ENCODE results near the gene MPP2.

MPP2 gene

DNA sequence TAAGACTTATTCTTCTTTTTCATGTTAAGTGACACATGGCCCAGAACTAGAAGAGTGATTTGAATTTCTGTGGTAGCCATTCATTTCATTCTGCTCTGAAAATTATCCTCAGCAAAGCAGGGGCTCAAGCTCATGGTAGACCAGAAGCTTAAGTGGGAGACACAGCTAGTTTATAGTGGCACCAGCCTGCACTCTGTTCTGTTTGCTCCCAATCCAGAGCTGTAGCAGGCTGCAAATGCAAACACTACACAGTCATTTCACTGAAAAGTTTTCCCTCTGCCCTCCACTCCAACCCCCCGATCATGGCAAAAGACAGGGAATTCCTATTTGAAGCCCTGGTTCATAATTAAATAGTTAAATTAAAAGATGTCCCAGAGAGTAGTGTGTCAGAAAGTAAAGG lies 17.1 kb downstream of the MPP2 start:
- CTCF ChIA-PET = interaction anchor here (1.2 kb wide), 1 partner anchor 12 kb away, joined by 4 read pairs; no protein-coding TSS in a partner anchor
- POLR2A ChIA-PET = no interaction called here
- TF ChIP-seq LEF1 (IDR thresholded peaks at IDR 0.05; ENCODE audit: borderline replicate concordance) (no peak), FOXM1 (IDR thresholded peaks at IDR 0.05; ENCODE audit: borderline replicate concordance) (no peak), BHLHE40 (IDR thresholded peaks at IDR 0.05; ENCODE audit: borderline replicate concordance) (no peak), CTBP1 (IDR thresholded peaks at IDR 0.05; ENCODE audit: borderline replicate concordance) (no peak), ZNF384 (IDR thresholded peaks at IDR 0.05) (no peak), FOXA1 (IDR thresholded peaks at IDR 0.05) (no peak), L3MBTL2 (conservative IDR thresholded peaks at IDR 0.05) (no peak), TARDBP (IDR thresholded peaks at IDR 0.05) (no peak), HDGF (IDR thresholded peaks at IDR 0.05; ENCODE audit: borderline replicate concordance) (no peak), ELF4 (IDR thresholded peaks at IDR 0.05) (no peak), SP1 (IDR thresholded peaks at IDR 0.05) (no peak), NFRKB (IDR thresholded peaks at IDR 0.05) (no peak), SUZ12 (IDR thresholded peaks at IDR 0.05) (no peak), ARNT (IDR thresholded peaks at IDR 0.05) (no peak), FOXK2 (IDR thresholded peaks at IDR 0.05) (no peak), PKNOX1 (IDR thresholded peaks at IDR 0.05) (no peak)
- no peak for DNase-seq (ENCODE audit: extremely low spot score)

DNA sequence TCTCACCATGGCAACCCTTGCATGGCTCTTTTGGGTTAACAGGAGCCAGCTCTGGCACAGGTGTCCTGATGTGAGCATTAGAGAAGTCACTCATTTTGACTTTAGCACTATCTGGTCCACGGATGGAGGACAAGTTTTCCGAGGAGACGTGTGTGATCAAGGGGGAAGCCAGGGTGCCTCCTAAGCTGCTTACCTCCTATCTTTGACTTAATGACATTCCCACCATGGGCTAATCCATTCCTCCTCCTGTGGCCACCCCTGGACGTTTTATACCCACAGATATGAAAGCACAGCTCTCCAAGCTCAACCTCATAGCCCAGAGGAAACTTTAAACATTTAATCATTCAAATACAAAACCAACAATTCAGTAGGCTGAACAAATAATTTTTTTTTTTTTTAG lies 18.8 kb downstream of the MPP2 start:
- no peak for DNase-seq (ENCODE audit: extremely low spot score)
- no peak for TF ChIP-seq FOXM1 (IDR thresholded peaks at IDR 0.05; ENCODE audit: borderline replicate concordance)
- no peak for TF ChIP-seq PKNOX1 (IDR thresholded peaks at IDR 0.05)
- TF ChIP-seq TARDBP (IDR thresholded peaks at IDR 0.05) = no peak
- no peak for TF ChIP-seq NFRKB (IDR thresholded peaks at IDR 0.05)
- TF ChIP-seq SUZ12 (IDR thresholded peaks at IDR 0.05) = no peak
- no peak for TF ChIP-seq ARNT (IDR thresholded peaks at IDR 0.05)
- TF ChIP-seq L3MBTL2 (conservative IDR thresholded peaks at IDR 0.05) = no peak
- no peak for TF ChIP-seq ELF4 (IDR thresholded peaks at IDR 0.05)
- TF ChIP-seq SP1 (IDR thresholded peaks at IDR 0.05) = no peak
- TF ChIP-seq FOXK2 (IDR thresholded peaks at IDR 0.05) = no peak
- no peak for TF ChIP-seq BHLHE40 (IDR thresholded peaks at IDR 0.05; ENCODE audit: borderline replicate concordance)
- CTCF ChIA-PET = interaction anchor here (1.0 to 1.2 kb wide), 2 partner anchors 8 to 10 kb away, joined by 6 to 7 read pairs; no protein-coding TSS in a partner anchor
- POLR2A ChIA-PET = interaction anchor here (0.6 kb wide), 1 partner anchor 254 kb away, joined by 3 read pairs; no protein-coding TSS in a partner anchor

DNA sequence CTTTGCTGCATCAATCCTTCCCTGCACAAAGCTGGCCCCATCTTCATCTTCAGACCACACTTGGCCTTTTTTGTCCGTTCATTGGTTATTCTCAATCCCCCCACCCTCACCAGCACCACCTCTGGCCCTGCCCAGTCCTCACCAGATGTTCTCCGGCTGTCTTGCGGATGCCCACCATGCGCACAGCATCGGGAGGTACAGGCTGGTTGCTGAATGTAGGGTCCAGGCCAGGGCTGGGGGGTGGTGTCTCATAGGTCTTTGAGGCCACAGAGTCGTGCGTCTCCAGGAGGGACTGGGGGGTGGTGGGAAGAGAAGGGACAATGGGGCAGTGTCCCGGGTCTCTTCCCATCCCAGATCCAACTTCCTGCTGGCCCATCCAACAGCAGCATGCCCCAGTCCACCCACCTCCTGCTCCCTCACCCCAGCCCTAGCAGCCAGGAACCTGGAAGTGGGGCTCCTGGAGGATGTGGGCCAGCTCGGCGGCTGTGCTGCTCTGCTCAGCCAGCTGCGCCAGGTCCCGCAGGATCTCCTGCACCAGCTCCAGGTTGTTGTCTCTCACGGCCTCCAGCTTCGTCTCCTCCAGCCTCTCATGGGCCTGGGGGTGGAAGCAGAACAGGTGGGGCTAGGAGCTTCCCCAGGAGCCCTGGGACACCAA lies 24.4 kb downstream of the MPP2 start:
- DNase-seq (ENCODE audit: extremely low spot score) = no peak
- TF ChIP-seq ARNT (IDR thresholded peaks at IDR 0.05) = no peak
- TF ChIP-seq CTBP1 (IDR thresholded peaks at IDR 0.05; ENCODE audit: borderline replicate concordance) = no peak
- no peak for TF ChIP-seq L3MBTL2 (conservative IDR thresholded peaks at IDR 0.05)
- TF ChIP-seq SP1 (IDR thresholded peaks at IDR 0.05) = no peak
- no peak for TF ChIP-seq ZNF384 (IDR thresholded peaks at IDR 0.05)
- TF ChIP-seq FOXM1 (IDR thresholded peaks at IDR 0.05; ENCODE audit: borderline replicate concordance) = no peak
- no peak for TF ChIP-seq TARDBP (IDR thresholded peaks at IDR 0.05)
- TF ChIP-seq FOXK2 (IDR thresholded peaks at IDR 0.05) = no peak
- TF ChIP-seq PKNOX1 (IDR thresholded peaks at IDR 0.05) = no peak
- TF ChIP-seq LEF1 (IDR thresholded peaks at IDR 0.05; ENCODE audit: borderline replicate concordance) = no peak
- TF ChIP-seq SUZ12 (IDR thresholded peaks at IDR 0.05) = no peak
- TF ChIP-seq FOXA1 (IDR thresholded peaks at IDR 0.05) = no peak
- no peak for TF ChIP-seq BHLHE40 (IDR thresholded peaks at IDR 0.05; ENCODE audit: borderline replicate concordance)
- CTCF ChIA-PET = no interaction called here
- POLR2A ChIA-PET = interaction anchor here (0.6 kb wide), 1 partner anchor 27 kb away, joined by 3 read pairs; no protein-coding TSS in a partner anchor

- TF ChIP-seq ELF4 (IDR thresholded peaks at IDR 0.05) (no peak), LEF1 (IDR thresholded peaks at IDR 0.05; ENCODE audit: borderline replicate concordance) (no peak), SUZ12 (IDR thresholded peaks at IDR 0.05) (no peak), NFRKB (IDR thresholded peaks at IDR 0.05) (no peak), FOXM1 (IDR thresholded peaks at IDR 0.05; ENCODE audit: borderline replicate concordance) (no peak), FOXA1 (IDR thresholded peaks at IDR 0.05) (no peak), TARDBP (IDR thresholded peaks at IDR 0.05) (no peak), SP1 (IDR thresholded peaks at IDR 0.05) (no peak), ARNT (IDR thresholded peaks at IDR 0.05) (no peak), L3MBTL2 (conservative IDR thresholded peaks at IDR 0.05) (no peak), BHLHE40 (IDR thresholded peaks at IDR 0.05; ENCODE audit: borderline replicate concordance) (no peak), ZNF384 (IDR thresholded peaks at IDR 0.05) (no peak), CTBP1 (IDR thresholded peaks at IDR 0.05; ENCODE audit: borderline replicate concordance) (no peak), PKNOX1 (IDR thresholded peaks at IDR 0.05) (no peak), FOXK2 (IDR thresholded peaks at IDR 0.05) (no peak), HDGF (IDR thresholded peaks at IDR 0.05; ENCODE audit: borderline replicate concordance) (no peak)
- DNase-seq (ENCODE audit: extremely low spot score) = no peak
- POLR2A ChIA-PET = no interaction called here
- CTCF ChIA-PET = no interaction called here
These were observed 25.4 kb downstream of the MPP2 start for GRCh38 chr17:43881758-43882505.

All from HEK293T (cell line).